Epithelial cell of prostate (primary cell): Measurements from ENCODE around the gene RAD9A.
A peak's percentile ranks its signal among the peaks of the same experiment; 100 is the strongest.
"Not testable (repeated sequence)": the region's sequence is repeated elsewhere in the genome, so short reads cannot be mapped to it uniquely, and the experiment has no call there.

Experiments used
- DNase-seq: peaks from one replicate; pipeline ENCODE4 v3.0.0-alpha.2; 2011; ENCODE audit warnings: low read depth, low spot score
- H3K27ac ChIP-seq: fragments of 450-650 bp; 2 replicates; pipeline ENCODE4 v1.5.1; 2017; ENCODE audit warnings: mild to moderate bottlenecking

Gene RAD9A

GRCh38 chr11:67393990-67394389, 2.2 kb downstream of the RAD9A start:
- no peak overlapping the region for H3K27ac ChIP-seq
- no peak for DNase-seq

GRCh38 chr11:67395555-67396258, 3.9 kb downstream of the RAD9A start:
- no peak for DNase-seq
- no peak overlapping the region for H3K27ac ChIP-seq

- no peak for DNase-seq
- no peak overlapping the region for H3K27ac ChIP-seq
Measured at GRCh38 chr11:67396259-67396581, 4.4 kb downstream of the RAD9A start.

GRCh38 chr11:67396587-67397389, 5.0 kb downstream of the RAD9A start:
- DNase-seq = no peak
- H3K27ac ChIP-seq = no peak overlapping the region

- no peak overlapping the region for H3K27ac ChIP-seq
- DNase-seq = no peak
Measured at GRCh38 chr11:67397536-67397935, 5.8 kb downstream of the RAD9A start.

- DNase-seq = no peak
- H3K27ac ChIP-seq = no peak overlapping the region
Measured at GRCh38 chr11:67397986-67398660, 6.3 kb downstream of the RAD9A start.

- H3K27ac ChIP-seq = no peak overlapping the region
- no peak for DNase-seq
Measured at GRCh38 chr11:67398661-67399563, 7.1 kb downstream of the RAD9A start.

- DNase-seq = no peak
- H3K27ac ChIP-seq = peak overlapping the region; percentile 88
Measured at GRCh38 chr11:67400251-67400941, 8.6 kb downstream of the RAD9A start.

- H3K27ac ChIP-seq = peak overlapping the region; percentile 88
- no peak for DNase-seq
Measured at GRCh38 chr11:67400942-67401494, 9.2 kb downstream of the RAD9A start.

- DNase-seq = no peak
- peak within 1 kb of the TSS; percentile 88 for H3K27ac ChIP-seq
Measured at GRCh38 chr11:67401495-67402191, 9.9 kb downstream of the RAD9A start, which contains the start of gene PPP1CA. Gene PPP1CA, minus strand, starts transcription at chr11:67401858. Its CDS starts 76 bp downstream, at chr11:67401782.

GRCh38 chr11:67402192-67402839, 10.5 kb downstream of the RAD9A start:
- peak overlapping the region; percentile 88 for H3K27ac ChIP-seq
- DNase-seq = not testable (repeated sequence)

- not testable (repeated sequence) for H3K27ac ChIP-seq
Measured at GRCh38 chr11:67403085-67403484, 11.3 kb downstream of the RAD9A start.

GRCh38 chr11:67404515-67405195, 12.9 kb downstream of the RAD9A start:
- DNase-seq = no peak
- no peak overlapping the region for H3K27ac ChIP-seq

More at GRCh38 chr11:67403085-67403484, 11.3 kb downstream of the RAD9A start:
- not testable (repeated sequence) for DNase-seq

GRCh38 chr11:67405196-67405567, 13.4 kb downstream of the RAD9A start:
- no peak overlapping the region for H3K27ac ChIP-seq
- no peak for DNase-seq

- no peak overlapping the region for H3K27ac ChIP-seq
- DNase-seq = no peak
Measured at GRCh38 chr11:67405688-67406339, 14.0 kb downstream of the RAD9A start.

GRCh38 chr11:67406420-67406968, 14.7 kb downstream of the RAD9A start:
- no peak overlapping the region for H3K27ac ChIP-seq
- DNase-seq = no peak
